ENCODE measurements around the gene CNDP1. TPM values are rescaled to one million over a fixed set of nuclear protein-coding genes. Genes with fewer than 3 reads are reported as not detected.

CNDP1 gene
- total and polyA plus RNA-seq, 4 donors = 0.09 to 21.1 (median 5.8) TPM

DNA sequence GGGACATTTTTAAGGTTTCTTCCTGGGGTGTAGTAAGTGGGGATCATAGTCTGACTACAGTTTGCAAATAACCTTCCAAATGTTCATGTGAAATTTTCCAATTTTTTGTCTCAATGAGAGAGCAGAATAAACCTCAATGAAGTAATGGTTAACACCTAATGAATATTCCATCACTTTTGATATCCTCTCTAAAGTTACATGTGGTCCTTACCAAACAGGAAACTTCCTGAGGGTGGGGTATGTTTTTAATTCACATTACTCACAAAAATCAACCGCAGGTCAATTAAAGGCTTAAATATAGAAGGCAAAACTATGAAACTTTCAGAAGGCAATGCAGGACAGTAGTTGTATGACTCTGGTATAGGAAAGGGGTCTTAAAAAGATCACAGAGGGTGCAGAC, 76.6 kb downstream of the CNDP1 start:
- TF ChIP-seq NR2F2 (IDR thresholded peaks at IDR 0.05) (no peak), SP1 (IDR thresholded peaks at IDR 0.05) (no peak), JUND (IDR thresholded peaks at IDR 0.05) (no peak), RAD21 (IDR thresholded peaks at IDR 0.05) (no peak), HNF4A (conservative IDR thresholded peaks at IDR 0.05) (no peak), FOXA2 (IDR thresholded peaks at IDR 0.05) (no peak), EGR1 (IDR thresholded peaks at IDR 0.05; ENCODE audit: low read depth in 2 of 2) (no peak), YY1 (IDR thresholded peaks at IDR 0.05) (no peak), GABPA (IDR thresholded peaks at IDR 0.05 in 1 of 2, conservative IDR thresholded peaks at IDR 0.05 in 1 of 2) (no peak), FOXA1 (IDR thresholded peaks at IDR 0.05) (no peak)
- TF ChIP-seq, protein P1, sequence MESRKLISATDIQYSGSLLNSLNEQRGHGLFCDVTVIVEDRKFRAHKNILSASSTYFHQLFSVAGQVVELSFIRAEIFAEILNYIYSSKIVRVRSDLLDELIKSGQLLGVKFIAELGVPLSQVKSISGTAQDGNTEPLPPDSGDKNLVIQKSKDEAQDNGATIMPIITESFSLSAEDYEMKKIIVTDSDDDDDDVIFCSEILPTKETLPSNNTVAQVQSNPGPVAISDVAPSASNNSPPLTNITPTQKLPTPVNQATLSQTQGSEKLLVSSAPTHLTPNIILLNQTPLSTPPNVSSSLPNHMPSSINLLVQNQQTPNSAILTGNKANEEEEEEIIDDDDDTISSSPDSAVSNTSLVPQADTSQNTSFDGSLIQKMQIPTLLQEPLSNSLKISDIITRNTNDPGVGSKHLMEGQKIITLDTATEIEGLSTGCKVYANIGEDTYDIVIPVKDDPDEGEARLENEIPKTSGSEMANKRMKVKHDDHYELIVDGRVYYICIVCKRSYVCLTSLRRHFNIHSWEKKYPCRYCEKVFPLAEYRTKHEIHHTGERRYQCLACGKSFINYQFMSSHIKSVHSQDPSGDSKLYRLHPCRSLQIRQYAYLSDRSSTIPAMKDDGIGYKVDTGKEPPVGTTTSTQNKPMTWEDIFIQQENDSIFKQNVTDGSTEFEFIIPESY (IDR thresholded peaks at IDR 0.05) = no peak
- TF ChIP-seq, protein P2, sequence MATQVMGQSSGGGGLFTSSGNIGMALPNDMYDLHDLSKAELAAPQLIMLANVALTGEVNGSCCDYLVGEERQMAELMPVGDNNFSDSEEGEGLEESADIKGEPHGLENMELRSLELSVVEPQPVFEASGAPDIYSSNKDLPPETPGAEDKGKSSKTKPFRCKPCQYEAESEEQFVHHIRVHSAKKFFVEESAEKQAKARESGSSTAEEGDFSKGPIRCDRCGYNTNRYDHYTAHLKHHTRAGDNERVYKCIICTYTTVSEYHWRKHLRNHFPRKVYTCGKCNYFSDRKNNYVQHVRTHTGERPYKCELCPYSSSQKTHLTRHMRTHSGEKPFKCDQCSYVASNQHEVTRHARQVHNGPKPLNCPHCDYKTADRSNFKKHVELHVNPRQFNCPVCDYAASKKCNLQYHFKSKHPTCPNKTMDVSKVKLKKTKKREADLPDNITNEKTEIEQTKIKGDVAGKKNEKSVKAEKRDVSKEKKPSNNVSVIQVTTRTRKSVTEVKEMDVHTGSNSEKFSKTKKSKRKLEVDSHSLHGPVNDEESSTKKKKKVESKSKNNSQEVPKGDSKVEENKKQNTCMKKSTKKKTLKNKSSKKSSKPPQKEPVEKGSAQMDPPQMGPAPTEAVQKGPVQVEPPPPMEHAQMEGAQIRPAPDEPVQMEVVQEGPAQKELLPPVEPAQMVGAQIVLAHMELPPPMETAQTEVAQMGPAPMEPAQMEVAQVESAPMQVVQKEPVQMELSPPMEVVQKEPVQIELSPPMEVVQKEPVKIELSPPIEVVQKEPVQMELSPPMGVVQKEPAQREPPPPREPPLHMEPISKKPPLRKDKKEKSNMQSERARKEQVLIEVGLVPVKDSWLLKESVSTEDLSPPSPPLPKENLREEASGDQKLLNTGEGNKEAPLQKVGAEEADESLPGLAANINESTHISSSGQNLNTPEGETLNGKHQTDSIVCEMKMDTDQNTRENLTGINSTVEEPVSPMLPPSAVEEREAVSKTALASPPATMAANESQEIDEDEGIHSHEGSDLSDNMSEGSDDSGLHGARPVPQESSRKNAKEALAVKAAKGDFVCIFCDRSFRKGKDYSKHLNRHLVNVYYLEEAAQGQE (IDR thresholded peaks at IDR 0.05) = no peak
- TF ChIP-seq, protein P3, sequence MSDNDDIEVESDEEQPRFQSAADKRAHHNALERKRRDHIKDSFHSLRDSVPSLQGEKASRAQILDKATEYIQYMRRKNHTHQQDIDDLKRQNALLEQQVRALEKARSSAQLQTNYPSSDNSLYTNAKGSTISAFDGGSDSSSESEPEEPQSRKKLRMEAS (IDR thresholded peaks at IDR 0.05) = no peak
- TF ChIP-seq, protein P4, sequence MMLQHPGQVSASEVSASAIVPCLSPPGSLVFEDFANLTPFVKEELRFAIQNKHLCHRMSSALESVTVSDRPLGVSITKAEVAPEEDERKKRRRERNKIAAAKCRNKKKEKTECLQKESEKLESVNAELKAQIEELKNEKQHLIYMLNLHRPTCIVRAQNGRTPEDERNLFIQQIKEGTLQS (IDR thresholded peaks at IDR 0.05) = no peak
- Histone ChIP-seq H3K9me3 (ENCODE audit: control insufficient read depth in 4 of 4, low read length in 3 of 4) (peaks cover 0 to 1% (median 0%) of the 10 kb centered on the region in 4 donors), H3K4me1 (ENCODE audit: control insufficient read depth in 4 of 4, insufficient read depth in 4 of 4, low read length in 3 of 4) (peaks cover 0 to 3% (median 0%) of the 10 kb centered on the region in 4 donors), H3K9ac (ENCODE audit: low read depth in 1 of 2, low read length in 2 of 2) (no peak overlapping the region), H3K36me3 (ENCODE audit: control insufficient read depth in 4 of 4, insufficient read depth in 3 of 4, low read depth in 1 of 4, low read length in 3 of 4) (no peaks in the 10 kb centered on the region), H3K4me3 (ENCODE audit: low read depth in 1 of 3, low read length in 3 of 3) (no peak overlapping the region), H3K27me3 (ENCODE audit: control insufficient read depth in 4 of 4, insufficient read depth in 4 of 4, low read length in 3 of 4) (no peaks in the 10 kb centered on the region), H3K27ac (ENCODE audit: low read depth in 1 of 2, low read length in 2 of 2) (no peak overlapping the region)
- no peak for DNase-seq (ENCODE audit: low spot score)
- WGBS = 85% methylated on average over 1 of the region's 1 CpG

DNA sequence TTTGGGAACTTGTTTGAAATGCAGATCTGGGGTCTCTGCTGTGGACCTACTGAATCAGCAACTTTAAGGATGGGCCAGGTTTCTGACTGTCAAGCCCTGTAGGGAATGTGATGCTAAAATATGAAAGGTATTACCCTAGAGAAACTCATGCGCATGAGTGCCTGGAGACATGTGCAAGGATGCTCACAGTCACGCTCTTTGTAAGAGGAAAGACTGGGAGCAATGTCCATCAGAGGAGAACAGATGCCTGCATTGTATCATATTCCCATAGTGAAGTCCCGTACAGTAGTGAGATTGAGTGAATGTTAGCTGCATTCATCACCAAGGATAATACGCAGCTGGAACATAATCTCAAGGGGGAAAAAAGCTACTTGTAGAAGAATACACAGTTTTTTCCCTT, 77.5 kb downstream of the CNDP1 start:
- DNase-seq (ENCODE audit: low spot score) = no peak
- H3K27ac ChIP-seq (ENCODE audit: low read depth in 1 of 2, low read length in 2 of 2) = no peak overlapping the region
- H3K4me3 ChIP-seq (ENCODE audit: low read depth in 1 of 3, low read length in 3 of 3) = no peak overlapping the region
- TF ChIP-seq, protein P5, sequence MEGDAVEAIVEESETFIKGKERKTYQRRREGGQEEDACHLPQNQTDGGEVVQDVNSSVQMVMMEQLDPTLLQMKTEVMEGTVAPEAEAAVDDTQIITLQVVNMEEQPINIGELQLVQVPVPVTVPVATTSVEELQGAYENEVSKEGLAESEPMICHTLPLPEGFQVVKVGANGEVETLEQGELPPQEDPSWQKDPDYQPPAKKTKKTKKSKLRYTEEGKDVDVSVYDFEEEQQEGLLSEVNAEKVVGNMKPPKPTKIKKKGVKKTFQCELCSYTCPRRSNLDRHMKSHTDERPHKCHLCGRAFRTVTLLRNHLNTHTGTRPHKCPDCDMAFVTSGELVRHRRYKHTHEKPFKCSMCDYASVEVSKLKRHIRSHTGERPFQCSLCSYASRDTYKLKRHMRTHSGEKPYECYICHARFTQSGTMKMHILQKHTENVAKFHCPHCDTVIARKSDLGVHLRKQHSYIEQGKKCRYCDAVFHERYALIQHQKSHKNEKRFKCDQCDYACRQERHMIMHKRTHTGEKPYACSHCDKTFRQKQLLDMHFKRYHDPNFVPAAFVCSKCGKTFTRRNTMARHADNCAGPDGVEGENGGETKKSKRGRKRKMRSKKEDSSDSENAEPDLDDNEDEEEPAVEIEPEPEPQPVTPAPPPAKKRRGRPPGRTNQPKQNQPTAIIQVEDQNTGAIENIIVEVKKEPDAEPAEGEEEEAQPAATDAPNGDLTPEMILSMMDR (IDR thresholded peaks at IDR 0.05; ENCODE audit: low read depth, low read length, missing input control) = no peak
- TF ChIP-seq, protein P4 (IDR thresholded peaks at IDR 0.05) = no peak
- TF ChIP-seq YY1 (IDR thresholded peaks at IDR 0.05) (no peak), RXRA (IDR thresholded peaks at IDR 0.05) (no peak)
- TF ChIP-seq, protein P3 (IDR thresholded peaks at IDR 0.05) = no peak
- H3K4me1 ChIP-seq (ENCODE audit: control insufficient read depth in 4 of 4, insufficient read depth in 4 of 4, low read length in 3 of 4) = peaks cover 0 to 3% (median 0%) of the 10 kb centered on the region in 4 donors
- WGBS = 98% methylated on average over 4 of the region's 4 CpGs
- H3K9ac ChIP-seq (ENCODE audit: low read depth in 1 of 2, low read length in 2 of 2) = no peak overlapping the region
- peaks cover 0 to 1% (median under 1%) of the 10 kb centered on the region in 4 donors for H3K9me3 ChIP-seq (ENCODE audit: control insufficient read depth in 4 of 4, low read length in 3 of 4)
- no peaks in the 10 kb centered on the region for H3K36me3 ChIP-seq (ENCODE audit: control insufficient read depth in 4 of 4, insufficient read depth in 3 of 4, low read depth in 1 of 4, low read length in 3 of 4)
- H3K27me3 ChIP-seq (ENCODE audit: control insufficient read depth in 4 of 4, insufficient read depth in 4 of 4, low read length in 3 of 4) = no peaks in the 10 kb centered on the region
